Mucosa of rectum (tissue), 2 donors: ENCODE data around the gene ZNF518B.

Experiments
- H3K27ac ChIP-seq, 2 donors: one replicate each; pipeline ENCODE4 v1.7.0; 2013; ENCODE audit warnings: inconsistent platforms in 2 of 2, low read depth in 2 of 2, low read length in 2 of 2
- H3K27me3 ChIP-seq, 2 donors: one replicate each; pipeline ENCODE4 v1.7.0; 2013; ENCODE audit warnings: low read length in 2 of 2; ENCODE audit not compliant: control insufficient read depth in 2 of 2, insufficient read depth in 2 of 2
- H3K36me3 ChIP-seq, 2 donors: one replicate each; pipeline ENCODE4 v1.7.0; 2013; ENCODE audit warnings: low read length in 2 of 2; ENCODE audit not compliant: control insufficient read depth in 2 of 2, insufficient read depth in 2 of 2
- H3K4me1 ChIP-seq, 2 donors: one replicate each; pipeline ENCODE4 v1.7.0; 2013; ENCODE audit warnings: low read length in 2 of 2, mild to moderate bottlenecking in 1 of 2; ENCODE audit not compliant: control insufficient read depth in 2 of 2, insufficient read depth in 2 of 2
- H3K4me3 ChIP-seq, 2 donors: one replicate each; pipeline ENCODE4 v1.7.0; 2013; ENCODE audit warnings: low read length in 2 of 2
- H3K9ac ChIP-seq, 2 donors: one replicate each; pipeline ENCODE4 v1.7.0; 2013; ENCODE audit warnings: low read length in 2 of 2, low read depth in 1 of 2, mild to moderate bottlenecking in 1 of 2
- H3K9me3 ChIP-seq, 2 donors: one replicate each; pipeline ENCODE4 v1.7.0; 2013; ENCODE audit warnings: low read length in 2 of 2; ENCODE audit not compliant: control insufficient read depth in 2 of 2
- donor health status: healthy.
- donor health status: Normal muscosa, but diverticular disease.

The ZNF518B gene

DNA sequence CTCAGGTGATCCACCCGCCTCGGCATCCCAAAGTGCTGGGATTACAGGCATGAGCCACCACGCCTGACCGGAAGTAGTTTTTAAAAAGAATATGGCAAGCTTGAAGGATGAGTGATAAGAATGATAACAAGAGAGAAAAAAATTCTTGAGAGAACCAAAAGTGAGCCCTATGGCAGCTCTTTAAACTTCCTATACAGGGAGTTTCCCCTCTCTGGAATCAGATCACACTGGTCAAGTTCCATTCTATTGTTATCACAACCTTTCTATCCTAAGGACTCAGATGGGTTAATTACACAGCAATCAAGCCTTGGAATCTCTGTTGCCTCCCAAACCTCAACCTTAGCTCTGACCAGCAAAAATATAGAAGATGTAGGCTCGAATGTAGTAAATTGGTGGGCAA, 33.8 kb upstream of the ZNF518B start:
- no peak overlapping the region for H3K27ac ChIP-seq
- H3K4me3 ChIP-seq, result no peak overlapping the region
- H3K9me3 ChIP-seq, result no peaks in the 10 kb centered on the region
- no peaks in the 10 kb centered on the region for H3K27me3 ChIP-seq
- no peaks in the 10 kb centered on the region for H3K36me3 ChIP-seq
- no peaks in the 10 kb centered on the region for H3K4me1 ChIP-seq
- no peak overlapping the region for H3K9ac ChIP-seq

DNA sequence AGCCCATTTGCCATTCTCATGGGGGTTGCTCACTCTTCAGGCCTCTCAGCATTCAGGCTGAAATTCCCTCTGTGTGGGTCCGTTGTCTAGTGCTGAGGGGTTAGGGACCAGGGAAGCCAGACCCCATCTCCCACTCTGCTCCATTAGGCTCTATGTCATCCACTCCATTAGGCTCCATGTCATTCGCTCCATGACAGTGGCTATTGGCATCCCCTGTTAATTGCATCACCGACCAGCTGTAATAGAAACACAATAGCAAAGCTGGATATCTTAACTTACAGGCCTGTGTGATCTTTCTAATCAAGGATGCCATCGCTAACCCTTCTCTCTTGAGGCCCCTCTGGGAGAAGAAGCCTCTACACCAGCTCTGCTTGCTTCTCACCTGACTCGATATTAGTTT, 25.7 kb upstream of the ZNF518B start:
- H3K36me3 ChIP-seq, result no peaks in the 10 kb centered on the region
- no peak overlapping the region for H3K9ac ChIP-seq
- no peaks in the 10 kb centered on the region for H3K27me3 ChIP-seq
- no peak overlapping the region for H3K4me3 ChIP-seq
- H3K27ac ChIP-seq, result no peak overlapping the region
- no peaks in the 10 kb centered on the region for H3K9me3 ChIP-seq
- no peaks in the 10 kb centered on the region for H3K4me1 ChIP-seq

DNA sequence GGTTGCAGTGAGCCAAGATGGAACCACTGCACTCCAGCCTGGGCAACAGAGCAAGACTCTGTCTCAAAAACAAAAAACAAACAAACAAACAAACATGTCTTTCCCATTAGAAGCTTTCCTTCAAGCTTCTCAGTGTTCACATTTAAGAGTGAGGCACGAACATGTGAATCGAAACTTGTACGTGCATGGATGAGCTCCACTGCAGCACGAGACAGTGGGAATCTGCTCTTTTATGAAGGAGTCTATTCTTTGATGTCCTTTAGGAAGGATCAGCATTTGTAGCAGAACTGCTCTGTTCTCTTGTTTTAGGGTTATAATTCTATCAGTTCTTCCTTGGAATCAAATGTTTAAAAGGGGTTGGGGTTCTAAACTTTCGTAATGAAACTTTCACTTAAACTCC, 23.4 kb upstream of the ZNF518B start:
- Histone ChIP-seq H3K27me3 (no peaks in the 10 kb centered on the region), H3K9me3 (no peaks in the 10 kb centered on the region), H3K27ac (no peak overlapping the region), H3K4me3 (no peak overlapping the region), H3K4me1 (no peaks in the 10 kb centered on the region), H3K9ac (no peak overlapping the region), H3K36me3 (no peaks in the 10 kb centered on the region)

DNA sequence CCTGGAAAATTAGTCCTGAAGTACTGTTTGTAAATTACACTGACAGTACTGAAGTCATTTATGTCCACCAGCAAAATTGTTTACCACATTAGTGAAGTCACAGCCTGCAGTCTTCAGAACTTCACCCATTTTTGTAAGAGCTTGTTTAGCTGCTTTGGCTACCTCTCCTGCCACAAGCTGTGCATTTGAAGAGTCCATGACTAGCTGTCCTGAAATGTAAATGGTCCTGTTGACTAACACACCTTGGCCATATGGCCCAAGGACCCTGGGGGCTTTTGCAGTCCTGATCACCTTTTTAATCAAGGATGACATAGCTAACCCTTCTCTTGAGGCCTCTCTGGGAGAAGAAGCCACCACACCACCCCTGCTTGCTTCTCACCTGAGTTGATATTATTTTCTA, 21.4 kb upstream of the ZNF518B start:
- Histone ChIP-seq H3K4me3 (no peak overlapping the region), H3K27ac (no peak overlapping the region), H3K9ac (no peak overlapping the region), H3K4me1 (no peaks in the 10 kb centered on the region), H3K27me3 (no peaks in the 10 kb centered on the region), H3K9me3 (no peaks in the 10 kb centered on the region), H3K36me3 (no peaks in the 10 kb centered on the region)

DNA sequence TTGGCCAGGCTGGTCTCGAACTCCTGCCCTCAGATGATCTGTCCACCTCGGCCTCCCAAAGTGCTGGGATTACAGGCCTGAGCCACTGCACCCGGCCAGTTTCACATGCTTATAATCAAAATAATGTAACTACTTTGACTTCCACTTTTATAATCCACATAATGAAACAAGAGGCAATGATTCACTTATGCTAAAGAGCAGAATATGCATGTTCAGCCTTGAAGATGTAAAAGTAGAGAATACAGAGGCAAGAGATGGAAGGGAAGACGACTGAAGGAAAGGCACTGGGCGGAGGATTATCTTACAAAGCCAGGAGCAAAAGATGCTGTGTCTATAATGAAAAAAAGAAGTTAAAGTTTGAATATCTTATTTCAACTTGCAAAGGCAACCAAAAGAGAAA, 13.3 kb upstream of the ZNF518B start:
- no peak overlapping the region for H3K4me3 ChIP-seq
- no peaks in the 10 kb centered on the region for H3K4me1 ChIP-seq
- H3K9ac ChIP-seq, result no peak overlapping the region
- H3K27me3 ChIP-seq, result peaks cover 0 to 3% of the 10 kb centered on the region in 2 donors
- no peaks in the 10 kb centered on the region for H3K36me3 ChIP-seq
- H3K27ac ChIP-seq, result no peak overlapping the region
- no peaks in the 10 kb centered on the region for H3K9me3 ChIP-seq

- Histone ChIP-seq H3K27ac (no peak overlapping the region), H3K27me3 (peaks cover 13 to 18% of the 10 kb centered on the region in 2 donors), H3K36me3 (no peaks in the 10 kb centered on the region), H3K9me3 (no peaks in the 10 kb centered on the region), H3K4me3 (no peak overlapping the region), H3K9ac (no peak overlapping the region), H3K4me1 (peaks cover 0 to under 1% of the 10 kb centered on the region in 2 donors)
These were observed 8.9 kb upstream of the ZNF518B start for GRCh38 chr4:10466161-10466560.

GRCh38 chr4:10462876-10463275, 5.7 kb upstream of the ZNF518B start:
- peaks cover 17 to 18% of the 10 kb centered on the region in 2 donors for H3K27me3 ChIP-seq
- H3K9me3 ChIP-seq, result no peaks in the 10 kb centered on the region
- no peaks in the 10 kb centered on the region for H3K36me3 ChIP-seq
- H3K27ac ChIP-seq, result no peak overlapping the region
- peaks cover 0 to 4% of the 10 kb centered on the region in 2 donors for H3K4me1 ChIP-seq
- H3K9ac ChIP-seq, result no peak overlapping the region
- H3K4me3 ChIP-seq, result no peak overlapping the region

- peaks cover 17 to 18% of the 10 kb centered on the region in 2 donors for H3K27me3 ChIP-seq
- H3K9me3 ChIP-seq, result no peaks in the 10 kb centered on the region
- H3K36me3 ChIP-seq, result no peaks in the 10 kb centered on the region
- no peak overlapping the region for H3K9ac ChIP-seq
- H3K27ac ChIP-seq, result no peak overlapping the region
- peak overlapping the region in 1 of 2 donors; percentile 48 for H3K4me3 ChIP-seq
- H3K4me1 ChIP-seq, result peaks cover 4 to 5% of the 10 kb centered on the region in 2 donors
These were observed 4.7 kb upstream of the ZNF518B start for GRCh38 chr4:10461850-10462400.

DNA sequence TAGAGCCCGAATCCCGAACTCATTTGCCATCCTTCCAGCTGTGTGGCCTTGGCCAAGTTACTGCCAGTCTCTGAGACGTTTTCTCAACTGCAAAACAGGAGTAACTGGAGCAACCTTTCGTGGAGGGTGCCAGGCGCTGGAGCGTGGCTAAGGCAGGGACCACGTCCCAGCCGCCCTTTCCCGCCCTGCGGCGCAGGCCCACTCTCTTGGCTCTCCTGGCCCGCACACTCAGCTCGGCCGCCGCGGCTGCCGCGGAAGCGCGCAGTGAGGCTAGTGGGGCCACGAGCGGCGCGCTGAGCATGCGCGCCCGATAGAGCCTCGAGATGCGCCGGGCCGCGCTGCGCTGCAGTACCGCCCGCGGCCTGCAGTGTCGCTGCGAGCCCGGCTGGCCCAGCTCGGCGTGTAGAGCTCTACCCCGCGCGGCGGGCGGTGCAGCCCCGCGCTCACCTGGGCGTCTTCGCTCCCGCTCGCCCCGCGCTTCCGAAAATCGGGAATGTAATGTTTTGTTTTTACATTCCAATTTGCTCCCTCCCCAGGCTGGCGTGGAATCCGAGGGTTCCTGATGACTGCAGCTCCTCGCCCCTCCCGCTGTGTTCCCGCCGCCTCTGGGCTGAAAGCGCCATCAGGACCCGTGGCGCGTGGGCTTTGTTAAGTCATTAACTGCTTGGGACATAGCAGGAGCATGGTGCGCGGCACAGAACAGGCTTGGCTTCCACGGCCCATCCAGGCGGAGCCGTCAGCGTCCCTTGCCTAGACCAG, 4.0 kb upstream of the ZNF518B start:
- H3K27me3 ChIP-seq, result peaks cover 17 to 18% of the 10 kb centered on the region in 2 donors
- no peak overlapping the region for H3K9ac ChIP-seq
- no peak overlapping the region for H3K27ac ChIP-seq
- H3K36me3 ChIP-seq, result no peaks in the 10 kb centered on the region
- H3K4me1 ChIP-seq, result peaks cover 4 to 5% of the 10 kb centered on the region in 2 donors
- peak overlapping the region; percentile 44 to 58 for H3K4me3 ChIP-seq
- no peaks in the 10 kb centered on the region for H3K9me3 ChIP-seq

DNA sequence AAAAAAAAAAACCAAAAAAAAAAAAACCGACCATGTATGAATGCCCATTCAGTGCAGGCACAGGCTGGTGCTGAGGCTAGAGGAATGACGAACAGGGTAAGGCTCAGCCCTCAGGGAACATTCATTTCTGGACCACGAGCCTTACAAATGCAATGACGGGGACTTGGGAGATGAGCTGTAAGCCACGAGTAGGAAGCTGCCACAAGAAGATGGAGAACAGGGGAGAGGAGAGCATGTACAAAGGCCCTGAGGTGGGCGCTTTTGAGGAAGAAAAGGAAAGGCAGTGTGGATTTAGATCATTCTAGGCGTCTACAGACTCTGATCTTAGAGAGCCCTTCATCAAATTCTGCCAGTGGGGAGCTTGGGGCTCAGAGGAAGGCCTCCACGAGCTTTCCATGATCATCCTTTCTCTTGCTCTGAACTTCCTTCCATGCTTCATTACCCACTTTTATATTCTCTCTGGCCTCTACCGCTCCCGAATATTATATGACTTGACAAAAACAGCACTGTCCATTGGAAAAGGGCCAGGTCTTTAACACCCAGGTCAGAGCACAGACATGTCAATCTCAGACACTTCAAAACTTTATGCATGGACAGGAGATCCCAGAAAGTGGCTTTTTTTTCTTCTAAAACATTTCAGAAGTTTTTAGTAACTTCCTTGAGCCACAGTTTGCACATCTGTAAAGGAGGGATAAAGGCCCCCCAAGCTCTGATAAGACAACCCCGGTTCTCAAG, 3.3 kb upstream of the ZNF518B start:
- peaks cover 17 to 18% of the 10 kb centered on the region in 2 donors for H3K27me3 ChIP-seq
- H3K4me1 ChIP-seq, result peaks cover 4 to 5% of the 10 kb centered on the region in 2 donors
- no peak overlapping the region for H3K27ac ChIP-seq
- no peaks in the 10 kb centered on the region for H3K9me3 ChIP-seq
- peak overlapping the region in 1 of 2 donors; percentile 58 for H3K4me3 ChIP-seq
- H3K36me3 ChIP-seq, result no peaks in the 10 kb centered on the region
- no peak overlapping the region for H3K9ac ChIP-seq
